A204.1 (cell line): ENCODE results near the gene RELN.

Source experiments
- FAIRE-seq: peaks from 2 replicates; lab custom pipeline; 2012; peaks lifted over from hg19 to GRCh38; lab: Jason Lieb, UNC

The RELN gene

DNA sequence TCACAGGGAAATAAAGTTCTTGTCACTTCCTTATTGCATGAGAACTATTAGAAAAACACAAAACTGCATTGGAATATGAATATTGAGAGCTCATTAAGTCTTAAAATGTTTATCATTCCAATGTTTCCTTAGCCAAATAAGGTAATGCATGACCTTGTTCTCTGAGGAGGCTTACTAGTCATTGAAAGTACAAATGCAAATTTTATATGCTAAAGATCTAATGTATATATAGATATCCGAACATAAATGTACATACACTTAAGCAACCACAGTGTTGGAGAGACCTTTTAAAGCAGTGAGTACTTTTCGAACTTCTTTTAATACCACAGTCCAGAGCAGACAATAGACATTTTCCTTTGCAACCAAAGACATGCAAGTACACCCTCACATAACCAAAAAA is 96.1 kb downstream of the RELN start:
- no peak for FAIRE-seq

DNA sequence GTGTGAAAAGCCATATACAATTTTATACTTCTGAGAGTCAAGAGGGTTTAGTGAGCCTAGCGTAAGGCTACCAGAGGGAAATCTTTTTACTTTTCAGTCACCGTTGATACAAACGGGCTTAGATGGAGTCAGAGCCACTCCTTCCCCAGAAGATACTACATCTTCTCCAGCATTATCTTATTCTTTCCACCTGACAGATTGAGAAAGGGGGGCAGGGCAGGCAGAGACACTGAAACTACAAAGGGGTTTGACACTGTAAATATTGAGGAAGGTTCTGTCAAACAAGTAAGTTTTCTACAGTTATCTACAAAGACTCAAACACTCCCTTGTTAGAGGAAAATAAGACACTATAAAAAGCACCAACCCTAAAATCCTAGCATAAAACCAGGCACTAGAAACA is 100.0 kb downstream of the RELN start:
- no peak for FAIRE-seq

DNA sequence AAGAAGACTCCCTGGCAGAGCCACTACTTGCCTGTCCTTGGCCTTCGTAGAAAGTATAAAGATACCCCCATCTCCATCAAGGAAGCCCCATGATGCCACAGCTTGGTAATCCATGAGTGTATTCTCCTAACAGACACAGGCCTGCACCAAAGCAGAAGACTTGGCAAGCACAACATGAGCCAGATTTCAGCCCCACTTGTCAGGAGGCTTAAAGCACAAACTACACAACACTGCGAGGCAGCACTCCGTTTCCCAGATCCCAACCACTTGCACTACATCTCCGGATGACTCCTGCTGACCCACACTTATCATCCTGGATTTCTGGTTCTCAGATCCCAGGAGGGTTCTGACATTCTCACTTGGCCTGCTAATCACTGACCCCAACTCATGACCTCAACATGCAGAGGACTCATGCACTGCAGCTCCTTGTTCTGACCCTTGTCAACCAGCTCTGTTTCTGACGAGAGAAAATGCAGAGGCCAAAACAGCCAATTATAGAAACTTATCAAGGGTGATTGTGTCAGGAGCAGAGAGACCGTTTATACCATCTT is 100.8 kb downstream of the RELN start:
- no peak for FAIRE-seq

DNA sequence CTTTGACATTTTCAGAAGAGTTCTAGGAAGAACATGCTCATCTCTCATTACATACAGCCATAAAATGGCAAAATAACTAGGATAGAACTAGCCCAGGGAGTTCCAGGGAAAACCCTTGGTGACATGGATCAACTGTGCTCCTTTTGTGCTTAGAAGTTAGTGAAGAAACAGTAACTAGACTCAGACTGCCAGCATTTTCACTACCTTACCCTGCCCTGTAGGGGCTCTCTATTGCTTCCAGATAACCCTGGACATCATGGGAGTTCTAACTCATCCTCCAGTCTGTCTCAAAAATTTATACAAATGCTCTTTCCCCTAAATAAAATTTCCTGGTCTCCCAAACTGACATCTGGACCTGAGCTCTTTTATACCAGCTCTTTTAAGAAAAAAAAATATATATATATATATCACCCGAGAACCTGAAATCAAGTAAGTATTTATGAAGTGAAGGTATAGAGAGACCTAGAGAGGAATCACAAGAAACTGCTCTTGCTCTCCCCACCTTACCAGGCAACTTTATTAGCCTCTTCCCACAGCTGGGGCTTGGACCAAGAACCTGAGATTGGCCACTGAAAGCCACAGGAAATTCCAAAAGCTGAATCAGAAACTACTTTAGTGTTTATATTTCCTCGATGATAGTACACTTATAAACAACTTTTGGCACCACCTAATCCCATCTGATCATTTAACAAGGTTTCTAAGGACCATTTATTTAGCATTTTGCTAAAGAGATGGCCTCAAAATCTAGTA is 101.4 kb downstream of the RELN start:
- FAIRE-seq, result no peak

DNA sequence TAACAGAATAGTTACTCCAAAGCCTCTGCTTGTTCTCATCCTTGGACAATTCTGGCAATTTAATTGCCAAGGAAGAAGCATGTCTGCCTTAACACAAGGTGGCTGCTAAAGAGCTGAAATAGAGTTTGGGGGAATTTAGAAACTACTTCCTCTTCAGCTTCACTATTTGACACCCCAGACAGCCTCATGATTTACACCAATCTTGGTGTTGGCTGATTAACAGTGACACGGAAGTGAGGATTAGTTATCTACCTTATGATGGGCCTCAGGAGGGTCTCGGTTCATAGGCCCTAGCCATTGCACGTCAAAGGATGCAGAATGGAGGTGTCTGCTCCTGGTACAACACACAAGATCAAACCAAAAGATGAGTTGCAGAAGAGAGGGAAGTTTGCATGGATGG is 102.4 kb downstream of the RELN start:
- FAIRE-seq, result no peak

DNA sequence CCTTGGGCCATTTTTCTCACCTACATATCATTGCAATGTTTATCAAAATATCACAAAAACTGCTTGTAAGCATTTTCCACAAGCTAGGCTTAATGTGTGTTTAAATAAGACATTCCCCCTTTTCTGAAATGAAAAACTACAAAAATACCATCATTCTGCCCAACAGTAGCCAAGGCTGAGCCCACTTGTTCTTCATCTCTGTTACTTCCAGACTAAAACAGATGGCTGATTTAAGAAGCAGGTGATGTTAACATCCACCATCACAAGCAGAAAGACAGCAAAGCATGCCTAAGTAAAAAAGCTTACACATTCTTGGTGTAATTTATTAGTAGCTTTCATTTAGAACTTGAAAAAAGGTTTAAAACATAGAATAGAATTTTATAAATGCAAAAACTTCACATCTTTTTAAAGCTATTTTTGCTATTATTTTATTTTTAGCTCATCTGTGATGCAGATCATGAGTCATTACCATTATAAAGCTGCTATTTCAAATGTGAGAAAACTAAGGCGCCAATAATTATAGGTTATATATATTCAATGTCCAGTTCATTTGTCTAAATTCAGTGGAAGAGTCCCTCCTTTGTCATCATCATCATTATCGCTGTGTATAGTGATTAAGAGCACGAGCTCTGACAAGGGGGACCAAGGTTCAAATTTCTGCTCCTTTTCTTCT is 109.4 kb downstream of the RELN start:
- no peak for FAIRE-seq

DNA sequence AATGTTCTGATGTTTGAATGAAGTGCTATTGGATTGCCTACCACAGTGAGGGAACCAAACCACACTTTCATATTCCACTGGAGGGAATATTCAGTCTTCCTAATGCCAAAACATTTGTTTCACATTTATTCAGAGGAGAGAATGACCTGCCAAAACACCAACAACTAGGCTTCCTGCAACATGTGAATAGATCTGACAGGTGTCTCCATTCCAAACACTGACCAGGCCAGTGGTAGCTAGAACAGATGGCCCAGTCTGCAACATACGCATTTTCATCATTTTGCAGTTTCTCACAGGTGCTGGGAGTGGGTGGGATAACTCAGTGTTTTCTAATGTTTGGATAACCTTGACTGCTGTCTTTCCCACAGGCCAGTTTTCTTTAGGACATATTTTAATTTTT is 110.0 kb downstream of the RELN start:
- FAIRE-seq, result no peak

DNA sequence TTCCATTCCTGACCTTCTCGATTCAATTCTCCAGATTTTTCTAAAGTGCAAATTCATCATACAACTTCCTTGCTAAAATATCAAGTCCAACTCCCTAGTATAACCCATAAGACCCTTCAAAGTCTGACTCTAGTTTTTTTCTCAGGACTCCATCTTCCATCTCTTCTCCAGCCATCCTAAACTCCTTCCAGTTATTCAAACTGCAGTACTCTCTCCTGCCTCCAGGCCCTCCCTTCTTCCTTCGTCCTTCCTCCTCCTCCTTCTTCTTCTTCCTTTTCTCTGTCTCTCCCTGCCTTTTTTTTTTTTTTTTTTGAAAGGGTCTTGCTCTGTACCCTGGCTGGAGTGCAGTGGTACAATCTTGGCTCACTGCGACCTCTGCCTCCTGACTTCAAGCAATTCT is 111.9 kb downstream of the RELN start:
- no peak for FAIRE-seq

DNA sequence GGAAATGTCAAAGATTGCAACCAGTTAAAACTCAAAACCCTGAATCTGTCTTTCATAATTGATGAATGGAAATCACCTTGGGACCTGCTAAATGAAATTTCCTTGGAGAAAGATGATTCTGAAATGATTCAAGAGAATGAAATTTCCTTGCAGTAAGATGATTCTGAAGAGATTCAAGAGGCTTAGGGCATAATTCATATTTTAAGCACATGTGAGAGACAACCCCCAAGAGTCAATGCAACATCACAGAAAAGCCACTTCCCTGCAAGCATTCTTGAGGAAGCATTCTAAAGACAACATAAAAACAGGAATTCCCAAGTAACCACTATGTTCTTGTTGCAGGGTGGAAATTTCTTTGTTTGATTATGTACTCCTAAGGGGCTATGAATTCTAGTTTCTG is 113.7 kb downstream of the RELN start:
- no peak for FAIRE-seq

DNA sequence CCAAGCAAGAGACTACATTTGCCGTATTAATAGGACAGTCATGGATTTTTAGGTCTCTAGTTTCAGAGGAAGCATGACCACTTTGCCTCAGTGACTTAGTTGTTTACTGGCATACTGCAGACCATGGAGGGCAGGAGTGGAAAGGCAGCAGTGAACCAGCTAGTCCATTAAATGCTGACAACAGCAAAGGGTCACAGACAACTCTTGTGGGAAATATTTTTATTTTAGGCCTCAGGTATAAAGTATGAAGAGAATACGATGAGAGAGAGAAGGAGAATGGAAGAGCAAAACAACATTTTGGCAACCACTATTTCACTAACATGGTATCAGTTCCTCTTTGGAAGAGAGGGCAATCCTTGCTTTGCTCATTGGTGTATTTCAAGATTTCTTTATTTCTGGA is 118.0 kb downstream of the RELN start:
- FAIRE-seq, result no peak

DNA sequence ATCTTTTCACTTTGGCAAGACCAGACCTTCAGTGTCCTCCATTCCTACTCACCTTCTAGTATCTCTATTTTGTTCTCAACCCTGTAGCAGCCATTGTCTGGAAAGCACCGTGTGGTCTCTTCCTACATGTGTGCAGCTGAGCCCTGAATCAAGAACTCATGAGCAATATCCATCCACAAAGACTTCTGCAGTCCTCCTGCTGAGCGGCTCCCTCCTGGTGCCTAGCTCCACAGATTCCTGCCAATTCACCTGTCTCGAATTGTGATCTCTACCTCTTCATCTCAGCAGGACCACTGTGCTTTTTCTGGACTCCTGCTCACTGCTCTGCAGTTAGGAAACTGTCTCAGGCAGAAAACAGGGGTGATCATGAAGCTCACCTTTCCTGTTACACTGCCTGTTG is 118.8 kb downstream of the RELN start:
- no peak for FAIRE-seq

DNA sequence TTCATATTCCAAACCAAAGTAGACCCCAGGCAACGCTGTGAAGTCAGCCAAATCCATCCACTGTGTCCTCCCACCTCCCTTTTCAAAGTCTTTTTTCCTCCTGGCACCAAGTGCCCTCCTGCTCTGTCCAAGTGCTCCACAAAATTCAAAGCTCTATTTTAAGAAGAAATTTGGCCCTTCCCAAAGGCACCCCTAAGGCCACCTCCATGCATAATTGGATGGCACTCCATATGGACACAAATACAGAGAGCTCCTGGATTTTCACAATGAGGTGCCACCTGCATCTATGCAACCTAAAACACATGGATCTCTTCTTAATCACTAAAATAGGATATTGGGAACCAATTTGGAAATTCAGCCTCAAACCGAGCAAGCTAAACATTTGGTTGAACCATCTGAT is 121.6 kb downstream of the RELN start:
- FAIRE-seq, result no peak

DNA sequence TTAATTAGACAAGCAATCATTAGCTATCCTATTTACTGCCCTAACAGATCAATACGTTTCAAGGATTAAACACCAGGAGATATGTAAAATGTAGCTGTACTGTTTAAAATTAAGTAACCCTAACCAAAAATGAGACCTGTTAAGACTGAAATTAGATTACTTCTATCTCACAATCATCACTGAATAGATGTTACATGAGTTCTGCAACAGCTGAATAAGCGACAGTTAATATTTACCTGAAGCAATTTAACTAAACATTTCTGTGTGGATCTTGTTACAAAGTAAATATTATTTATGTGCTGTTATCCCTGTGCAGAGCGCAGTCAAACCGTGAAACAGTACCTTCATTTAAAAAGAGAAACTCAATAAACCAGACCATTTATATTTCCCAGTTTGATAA is 122.5 kb downstream of the RELN start:
- FAIRE-seq, result no peak

DNA sequence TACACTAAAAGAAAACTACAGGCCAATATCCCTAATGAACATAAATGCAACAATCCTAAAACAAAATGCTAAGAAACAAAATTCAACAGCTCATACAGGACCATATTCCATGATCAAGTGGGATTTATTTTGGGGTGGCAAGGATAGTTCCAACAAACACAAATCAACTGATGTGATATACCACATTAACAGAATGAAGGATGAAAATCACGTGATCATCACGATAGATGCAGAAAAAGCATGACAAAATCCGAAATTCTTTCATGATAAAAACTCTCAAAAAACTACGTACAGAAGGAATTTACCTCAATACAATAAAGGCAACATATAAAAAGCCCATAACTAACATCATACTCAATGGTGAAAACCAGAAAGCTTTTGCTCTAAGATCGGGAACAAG is 124.0 kb downstream of the RELN start:
- FAIRE-seq, result no peak

DNA sequence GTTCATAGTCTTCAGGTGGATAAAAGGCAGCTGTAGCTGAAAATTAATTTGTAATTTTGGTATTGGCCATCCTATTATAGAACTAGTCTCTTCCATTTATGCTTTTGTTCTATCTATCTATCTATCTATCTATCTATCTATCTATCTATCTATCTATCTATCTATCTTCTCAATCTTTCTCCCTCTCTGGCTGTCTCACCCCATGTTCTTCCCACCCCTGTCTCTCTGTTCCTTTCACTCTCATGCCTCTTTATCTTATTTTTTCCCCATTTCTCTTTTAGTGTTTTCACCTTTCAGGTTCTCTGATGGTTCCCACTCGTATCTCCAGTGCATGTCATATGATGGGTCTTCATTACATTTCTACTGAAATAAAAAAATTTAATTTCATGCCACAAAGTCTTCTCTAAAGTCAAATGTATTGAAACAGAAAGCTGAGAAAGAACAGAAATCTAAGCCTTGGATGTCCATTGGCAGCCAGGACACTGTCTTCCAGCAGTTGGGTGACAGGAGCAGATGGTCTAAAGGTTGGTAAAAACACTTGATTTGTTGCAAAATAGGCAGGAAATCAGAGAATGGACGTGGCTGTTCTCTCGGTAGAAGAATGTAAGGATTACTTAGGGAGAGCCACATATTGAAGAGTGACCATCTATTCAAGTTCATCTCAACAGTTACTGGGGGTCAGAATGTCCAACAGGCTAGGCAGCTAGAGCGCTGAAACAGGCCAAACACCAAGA is 127.0 kb downstream of the RELN start:
- FAIRE-seq, result no peak

DNA sequence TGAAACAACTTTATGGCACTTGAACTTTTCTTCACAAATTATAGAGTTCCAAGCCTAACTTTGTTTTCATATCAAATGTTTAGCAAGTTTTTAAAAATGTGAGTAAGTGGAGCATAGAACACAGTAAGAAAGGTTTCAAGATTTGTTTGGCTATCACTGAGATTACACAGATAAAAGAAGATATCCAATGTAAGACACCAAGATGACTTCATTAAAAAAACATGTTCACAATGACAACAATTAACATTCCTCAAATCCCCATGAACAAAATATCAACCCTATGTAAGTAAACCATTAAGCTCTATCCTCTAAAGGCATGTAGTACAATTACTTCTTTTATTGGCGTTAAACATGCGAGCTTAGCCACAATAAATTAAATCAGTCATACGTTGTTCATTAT is 129.7 kb downstream of the RELN start:
- no peak for FAIRE-seq

DNA sequence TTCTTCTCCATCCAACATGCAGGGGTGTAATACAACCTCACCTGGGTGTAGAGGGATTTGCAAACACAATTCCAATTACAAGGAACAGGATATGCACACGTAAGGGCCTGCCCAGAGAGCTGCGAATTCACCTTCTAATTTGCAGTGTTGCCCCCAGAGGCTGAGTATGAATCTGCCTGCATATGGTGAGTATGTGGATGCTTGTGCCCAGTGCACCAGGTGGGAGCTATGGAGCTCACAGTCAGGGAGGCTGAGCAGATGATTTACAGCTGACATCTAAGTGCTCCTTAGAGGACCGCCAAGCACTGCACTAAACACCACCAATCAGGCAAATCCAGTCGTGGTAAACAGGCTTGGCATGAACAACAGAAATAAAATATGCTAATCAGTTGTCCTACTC is 132.0 kb downstream of the RELN start:
- FAIRE-seq, result no peak

DNA sequence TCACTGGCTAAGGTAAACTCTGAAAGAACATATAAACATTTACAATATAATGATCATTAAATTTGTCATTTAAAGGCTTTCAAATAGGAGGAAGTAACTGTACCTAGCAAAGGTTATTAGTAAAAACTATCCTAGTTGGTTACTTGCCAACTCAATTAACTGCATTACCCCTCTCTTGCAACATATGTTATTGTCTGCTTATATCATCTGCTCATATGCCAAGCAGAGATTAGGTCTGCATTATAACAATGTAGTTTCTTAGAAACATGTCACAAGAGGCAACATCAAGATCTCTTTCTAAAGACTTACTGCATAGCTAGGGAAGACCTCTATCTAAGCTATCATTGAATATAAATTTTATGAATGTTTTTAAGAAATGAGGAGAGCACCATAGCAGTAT is 132.5 kb downstream of the RELN start:
- no peak for FAIRE-seq

DNA sequence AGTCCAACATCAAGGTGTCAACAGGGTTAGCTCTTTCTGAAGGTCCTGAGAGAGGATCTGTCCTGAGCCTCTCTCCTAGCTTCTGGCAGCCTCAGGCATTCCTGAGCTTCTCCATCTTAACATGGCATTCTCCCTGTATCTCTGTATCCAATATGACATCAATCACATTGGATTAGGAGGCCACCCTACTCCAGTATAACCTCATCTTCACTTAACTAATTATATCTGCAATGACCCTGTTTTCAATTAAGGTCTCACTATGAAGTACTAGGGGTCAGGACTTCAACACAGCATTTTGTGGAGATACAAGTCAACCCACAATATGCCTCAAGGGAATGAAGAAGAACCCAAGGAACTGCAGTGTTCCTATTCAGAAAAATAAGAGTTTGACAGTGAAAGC is 133.8 kb downstream of the RELN start:
- FAIRE-seq, result no peak

DNA sequence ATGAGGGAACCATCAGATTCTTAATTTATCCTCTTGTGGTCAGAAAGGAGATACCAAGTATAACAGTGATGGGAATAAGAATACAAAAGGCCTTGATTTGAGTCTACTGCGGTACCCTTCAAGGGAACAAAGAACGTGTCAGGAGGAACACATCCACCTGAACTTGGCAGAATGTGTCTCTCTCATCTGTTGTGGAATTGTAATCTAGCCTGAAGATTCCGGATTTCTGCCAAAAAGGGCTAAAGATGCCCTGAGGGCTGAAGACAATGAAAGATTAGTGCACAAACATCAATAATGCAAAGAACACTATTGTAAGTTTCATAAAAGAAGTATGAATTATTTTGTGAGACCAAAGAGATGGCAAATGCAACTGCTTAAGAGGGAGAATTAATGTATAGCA is 134.8 kb downstream of the RELN start:
- FAIRE-seq, result no peak

DNA sequence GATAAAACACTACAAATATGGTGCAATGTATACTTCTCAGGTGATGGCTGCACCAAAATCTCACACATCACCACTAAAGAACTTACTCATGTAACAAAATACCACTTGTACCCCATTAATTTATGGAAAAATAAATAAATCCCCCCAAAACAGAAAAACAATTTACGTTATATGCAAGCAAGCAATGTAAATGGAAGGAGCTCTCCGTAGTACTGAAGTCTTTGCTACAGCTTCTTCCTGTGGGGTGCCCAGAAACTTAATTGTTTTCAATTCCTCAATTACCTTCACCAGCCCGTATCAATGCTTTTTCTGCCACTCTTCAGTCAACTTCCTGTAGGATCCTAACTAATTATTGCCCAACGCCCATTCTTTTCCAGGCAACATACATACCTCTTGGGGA is 138.1 kb downstream of the RELN start:
- no peak for FAIRE-seq

DNA sequence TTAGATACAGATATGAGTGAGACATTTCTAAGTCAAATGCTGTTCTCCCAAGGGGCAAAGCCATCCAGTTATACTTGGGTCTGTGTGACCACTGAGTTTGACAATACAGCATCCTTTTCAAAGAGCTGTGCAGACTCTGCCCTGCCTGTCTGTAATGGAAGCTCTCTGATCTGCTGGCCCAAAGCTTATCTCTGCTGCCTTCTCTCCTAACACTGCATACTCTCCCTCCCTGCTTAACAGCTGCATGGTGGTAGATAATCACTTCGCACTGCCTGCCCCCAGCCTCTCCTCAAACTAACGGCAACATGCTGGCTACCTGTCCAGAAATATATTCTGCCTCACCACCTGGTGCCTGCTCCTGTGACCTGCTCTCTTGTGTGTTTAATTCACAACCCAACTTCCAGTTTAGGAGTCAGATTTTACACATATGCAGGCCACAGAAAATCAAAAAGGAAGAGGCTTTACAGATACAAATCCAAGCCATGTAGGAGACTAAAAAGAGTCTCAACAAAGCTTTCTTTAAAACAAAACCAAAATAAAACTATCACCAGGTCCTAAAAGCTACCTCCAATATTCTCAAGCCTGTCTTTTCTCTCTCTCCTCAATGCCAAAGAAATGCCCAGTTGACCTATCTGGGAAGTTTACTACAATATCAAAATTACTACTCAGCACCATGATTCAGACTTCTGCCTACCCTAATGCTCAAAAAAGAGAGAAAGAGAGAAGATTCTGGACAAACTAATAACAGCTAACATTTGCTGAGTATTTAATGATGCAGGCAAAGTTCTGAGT is 145.6 kb downstream of the RELN start:
- no peak for FAIRE-seq

DNA sequence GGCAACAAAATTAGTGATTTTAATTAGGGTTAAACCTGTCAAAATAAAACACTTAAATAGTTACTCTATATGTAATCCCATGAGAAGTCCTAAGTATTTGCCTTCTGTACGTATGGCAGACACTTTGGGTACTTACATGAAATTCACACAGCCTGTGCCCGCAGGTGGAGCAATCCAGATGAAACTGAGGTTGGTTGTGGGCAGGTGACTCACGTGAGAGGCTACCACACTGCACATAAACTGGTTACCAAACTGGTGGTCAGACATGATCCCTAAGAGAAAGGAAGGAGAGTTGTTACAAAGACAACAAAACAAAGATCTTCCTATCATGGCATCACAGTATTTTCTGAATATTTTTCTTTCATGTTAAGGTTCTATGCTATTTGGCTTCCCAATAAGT is 156.1 kb downstream of the RELN start:
- FAIRE-seq, result no peak
